Stomach (tissue), 9 donors: Measurements from ENCODE around the gene MOB4. TPM values are rescaled to one million over a fixed set of nuclear protein-coding genes. Genes with fewer than 3 reads are reported as not detected.
"Not testable (repeated sequence)": the region's sequence is repeated elsewhere in the genome, so short reads cannot be mapped to it uniquely, and the experiment has no call there.

ENCODE experiments used
- DNase-seq, 2 donors: peaks; one replicate each; pipeline versions ENCODE4 v3.0.0 to v3.0.0-alpha.2; 2013 to 2019
- H3K27ac ChIP-seq, 5 donors: fragments of 200-600 bp in 4 of 5; sonication (generic) in 4 of 5; one replicate each; pipeline ENCODE4 v1.5.1; 2013 to 2019; ENCODE audit warnings: mild to moderate bottlenecking in 1 of 5, moderate library complexity in 1 of 5
- H3K27me3 ChIP-seq, 3 donors: fragments of 200-600 bp; sonication (generic); one replicate each; pipeline ENCODE4 v1.5.1; 2017 to 2019; ENCODE audit warnings: mixed run types in 1 of 3
- H3K36me3 ChIP-seq, 4 donors: fragments of 200-600 bp; sonication (generic); 1 replicate in 3 of 4; 2 replicates in 1 of 4; pipeline ENCODE4 v1.5.1; 2016 to 2019
- H3K4me1 ChIP-seq, 4 donors: fragments of 200-600 bp; sonication (generic); one replicate each; pipeline ENCODE4 v1.5.1; 2016 to 2019
- H3K4me3 ChIP-seq, 4 donors: fragments of 200-600 bp; sonication (generic) in 3 of 4; one replicate each; pipeline ENCODE4 v1.5.1; 2016 to 2019; ENCODE audit warnings: mild to moderate bottlenecking in 1 of 4
- H3K9me3 ChIP-seq, 4 donors: fragments of 200-600 bp; sonication (generic); one replicate each; pipeline ENCODE4 v1.5.1; 2016 to 2019
- CTCF ChIP-seq, 7 experiments: fragments of 450-650 bp in 4 of 7; fragments of 200-600 bp in 3 of 7; sonication (generic) in 3 of 7; IDR thresholded peaks; one replicate each; pipeline ENCODE4 v1.5.1; 2016 to 2019; ENCODE audit warnings: antibody characterized with exemption in 7 of 7, control low read depth in 2 of 7, mild to moderate bottlenecking in 1 of 7
- EP300 ChIP-seq: sonication (generic); formaldehyde crosslinking; IDR thresholded peaks from one replicate; pipeline ENCODE4 v1.6.1; 2017; ENCODE audit warnings: antibody characterized with exemption
- POLR2A ChIP-seq, 4 donors: fragments of 450-650 bp; IDR thresholded peaks; one replicate each; pipeline ENCODE4 v1.6.1; 2016; ENCODE audit warnings: antibody characterized with exemption in 4 of 4, control low read depth in 2 of 4, mild to moderate bottlenecking in 1 of 4, moderate library complexity in 1 of 4
- POLR2AphosphoS5 ChIP-seq, 3 donors: sonication (generic); formaldehyde crosslinking; IDR thresholded peaks; one replicate each; pipeline ENCODE4 v1.6.1; 2016; ENCODE audit warnings: antibody characterized with exemption in 3 of 3
- WGBS, 5 donors: extraction: QIAGEN DNeasy Blood & Tissue Kit in 3 of 5; methylation state at CpG; one replicate each; pipeline versions ENCODE4 v1.1.5 to v1.1.7; 2013 to 2018; 5-methylcytosine and 5-hydroxymethylcytosine counted together
- intact Hi-C: fragments of 100-400 bp; cut with DNase I; formaldehyde crosslinking; loops from one replicate; pipeline ENCODE4 v1.15.1; 2023; ENCODE audit warnings: low total_unique reads
- polyA plus RNA-seq, 3 donors: library from polyadenylated mRNA; stranded (reverse); fragments of 200-250 nt; gene quantifications; one replicate each; pipeline ENCODE4 v1.2.3, GENCODE V29; 2013
- total RNA-seq, 5 donors: library from RNA; depleted of rRNA; stranded (reverse); fragments of >200 nt; gene quantifications; one replicate each; pipeline versions ENCODE4 v1.1.0 to v1.2.3, GENCODE V29; 2014 to 2016
- donor health status: healthy with polysubstance abuse.
- donor health status: Bipolar disorder and iron deficiency.
- donor health status: healthy.

The MOB4 gene
- total and polyA plus RNA-seq, 8 donors = 2.6 to 56.0 (median 27.2) TPM

- WGBS, 5 donors = 85 to 90% (median 88%) methylated on average over 9 of the region's 9 CpGs
- no peak for DNase-seq
These were observed 35.5 kb upstream of the MOB4 start for GRCh38 chr2:197480165-197481036.

DNA sequence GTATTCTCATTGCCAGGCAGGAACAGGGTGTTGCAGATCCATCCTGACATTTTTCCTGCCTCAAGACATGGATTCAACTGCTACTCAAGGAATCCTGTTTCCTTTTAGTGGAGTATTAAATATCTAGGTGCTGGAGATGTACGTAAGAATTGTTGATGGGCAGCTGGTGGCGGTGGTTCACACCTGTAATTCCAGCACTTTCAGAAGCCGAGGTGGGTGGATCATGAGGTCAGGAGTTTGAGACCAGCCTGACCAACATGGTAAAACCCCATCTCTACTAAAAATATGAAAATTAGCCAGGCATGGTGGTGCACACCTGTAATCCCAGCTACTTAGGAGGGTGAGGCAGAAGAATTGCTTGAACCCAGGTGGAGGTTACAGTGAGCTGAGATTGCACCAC, 31.6 kb upstream of the MOB4 start:
- 91 to 96% (median 92%) methylated on average over 3 of the region's 3 CpGs for WGBS, 5 donors
- H3K4me3 ChIP-seq, H3K27ac ChIP-seq, H3K27me3 ChIP-seq, DNase-seq, intact Hi-C loops, H3K4me1 ChIP-seq: not testable (repeated sequence)
- Histone ChIP-seq H3K36me3 (peaks cover 28 to 92% (median 78%) of the 10 kb centered on the region in 4 donors), H3K9me3 (peaks cover 10 to 21% (median 15%) of the 10 kb centered on the region in 4 donors)

More at GRCh38 chr2:197480165-197481036, 35.5 kb upstream of the MOB4 start:
- H3K36me3 ChIP-seq = peaks cover 9 to 90% (median 75%) of the 10 kb centered on the region in 4 donors
- no peak overlapping the region for H3K4me3 ChIP-seq
- peaks cover 0 to 7% (median 0%) of the 10 kb centered on the region in 4 donors for H3K4me1 ChIP-seq
- TF ChIP-seq POLR2AphosphoS5 (IDR thresholded peaks at IDR 0.05) = no peak
- TF ChIP-seq CTCF (IDR thresholded peaks at IDR 0.05) = no peak
- TF ChIP-seq EP300 = no peak
- no peak for TF ChIP-seq POLR2A (IDR thresholded peaks at IDR 0.05)
- intact Hi-C loops = no loop called here
- H3K27ac ChIP-seq = no peak overlapping the region
- H3K27me3 ChIP-seq = no peaks in the 10 kb centered on the region
- peaks cover 10 to 21% (median 15%) of the 10 kb centered on the region in 4 donors for H3K9me3 ChIP-seq

DNA sequence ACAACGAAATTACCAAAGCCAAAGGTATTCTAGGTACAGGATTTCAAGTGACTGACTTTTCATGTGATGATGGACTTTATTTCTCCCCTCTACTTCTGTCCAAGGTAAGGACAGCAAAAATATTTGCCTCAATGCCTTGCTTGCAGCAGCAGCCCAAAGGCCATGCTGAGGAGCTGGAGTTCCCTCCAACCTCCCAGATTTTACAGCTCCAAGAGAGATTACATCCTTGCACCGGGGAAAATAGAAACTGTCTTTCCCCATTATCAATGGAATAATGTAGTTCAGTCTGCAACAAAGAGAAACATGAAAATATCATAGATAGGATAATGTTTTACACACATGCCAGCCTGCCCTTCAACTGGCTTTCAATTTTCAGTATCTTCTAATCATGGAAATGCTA, 29.7 kb upstream of the MOB4 start:
- Histone ChIP-seq H3K27ac (no peak overlapping the region), H3K4me3 (no peak overlapping the region), H3K9me3 (peaks cover 10 to 21% (median 15%) of the 10 kb centered on the region in 4 donors), H3K27me3 (no peaks in the 10 kb centered on the region), H3K4me1 (peaks cover 0 to 6% (median 0%) of the 10 kb centered on the region in 4 donors), H3K36me3 (peaks cover 40 to 93% (median 84%) of the 10 kb centered on the region in 4 donors)
- DNase-seq = no peak
- intact Hi-C loops = no loop called here
- WGBS, 5 donors = 82 to 95% (median 90%) methylated on average over 2 of the region's 2 CpGs
- TF ChIP-seq POLR2A (IDR thresholded peaks at IDR 0.05) = no peak
- no peak for TF ChIP-seq EP300
- no peak for TF ChIP-seq POLR2AphosphoS5 (IDR thresholded peaks at IDR 0.05)
- no peak for TF ChIP-seq CTCF (IDR thresholded peaks at IDR 0.05)

DNA sequence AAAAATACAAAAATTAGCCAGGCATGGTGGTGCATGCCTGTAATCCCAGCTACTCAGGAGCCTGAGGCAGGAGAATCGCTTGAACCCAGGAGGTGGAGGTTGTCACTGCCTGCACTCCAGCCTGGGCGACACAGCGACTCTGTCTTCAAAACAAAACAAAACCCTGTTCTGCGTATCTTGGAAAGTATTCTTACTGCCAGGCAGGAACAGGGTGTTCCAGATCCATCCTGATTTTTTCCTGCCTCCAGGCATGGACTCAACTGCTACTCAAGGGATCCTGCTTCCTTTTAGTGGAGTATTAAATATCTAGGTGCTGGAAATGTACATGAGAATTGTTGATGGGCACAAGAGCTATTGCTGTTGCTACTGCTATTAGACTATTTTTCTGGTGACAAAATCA, 28.5 kb upstream of the MOB4 start:
- Histone ChIP-seq H3K36me3 (peaks cover 51 to 96% (median 91%) of the 10 kb centered on the region in 4 donors), H3K27me3 (no peaks in the 10 kb centered on the region), H3K27ac (no peak overlapping the region), H3K4me1 (peaks cover 0 to 10% (median 3%) of the 10 kb centered on the region in 4 donors), H3K9me3 (peaks cover 10 to 21% (median 15%) of the 10 kb centered on the region in 4 donors), H3K4me3 (no peak overlapping the region)
- intact Hi-C loops = no loop called here
- no peak for TF ChIP-seq POLR2A (IDR thresholded peaks at IDR 0.05)
- TF ChIP-seq EP300 = no peak
- no peak for TF ChIP-seq POLR2AphosphoS5 (IDR thresholded peaks at IDR 0.05)
- TF ChIP-seq CTCF (IDR thresholded peaks at IDR 0.05) = no peak
- no peak for DNase-seq
- 91 to 97% (median 92%) methylated on average over 4 of the region's 4 CpGs for WGBS, 5 donors
